Activated CD8-positive, alpha-beta memory T cell treated with anti-CD3 and anti-CD28 coated beads for 36 hours (primary cell): ENCODE measurements around the gene NOL11. TPM values are rescaled to one million over a fixed set of nuclear protein-coding genes. Genes with fewer than 3 reads are reported as not detected.

Experiments
- CTCF ChIA-PET: fragments of 350-600 bp; sonication (Branson Sonifier 250); formaldehyde crosslinking; loops from one replicate; lab custom pipeline; 2021; ENCODE audit warnings: antibody characterized with exemption; lab: Charles Lee
- POLR2A ChIA-PET: fragments of 350-600 bp; sonication (Branson Sonifier 250); formaldehyde crosslinking; loops from one replicate; lab custom pipeline; 2021; ENCODE audit warnings: antibody characterized with exemption; lab: Charles Lee
- total RNA-seq, 2 experiments: library from RNA; stranded (reverse); gene quantifications; one replicate each; pipeline ENCODE4 v1.2.3, GENCODE V29; 2021

The NOL11 gene
- total RNA-seq: 10 to 100 TPM; 99.2 to 99.9 TPM

- CTCF ChIA-PET: interaction anchor here (0.7 to 1.7 kb wide), 5 partner anchors 10 to 203 kb away, joined by 3 to 4 read pairs (median 3); partner anchors contain the start of gene BPTF
- POLR2A ChIA-PET: interaction anchor here (0.6 to 1.0 kb wide), 3 partner anchors 10 to 277 kb away, joined by 3 to 4 read pairs (median 3); no protein-coding TSS in a partner anchor
Observed at GRCh38 chr17:67717624-67718324, at the start of gene NOL11. NOL11 (plus strand) TSS chr17:67717936; CDS start chr17:67717948, 12 bp downstream.

GRCh38 chr17:67671493-67671892 is 46.2 kb upstream of the NOL11 start:
- CTCF ChIA-PET: no interaction called here
- POLR2A ChIA-PET: no interaction called here

GRCh38 chr17:67672592-67673335 is 45.0 kb upstream of the NOL11 start:
- POLR2A ChIA-PET: no interaction called here

GRCh38 chr17:67675481-67675880 is 42.3 kb upstream of the NOL11 start:
- CTCF ChIA-PET: no interaction called here
- POLR2A ChIA-PET: no interaction called here

More at GRCh38 chr17:67672592-67673335, 45.0 kb upstream of the NOL11 start:
- CTCF ChIA-PET: no interaction called here

GRCh38 chr17:67676305-67676704 is 41.4 kb upstream of the NOL11 start:
- ChIA-PET POLR2A (no interaction called here), CTCF (no interaction called here)

- ChIA-PET POLR2A (no interaction called here), CTCF (interaction anchor here (1.6 kb wide), 1 partner anchor 300 kb away, joined by 4 read pairs; no protein-coding TSS in a partner anchor)
Observed at GRCh38 chr17:67678414-67678813, 39.3 kb upstream of the NOL11 start.

- ChIA-PET POLR2A (no interaction called here), CTCF (interaction anchor here (0.6 to 1.6 kb wide), 2 partner anchors 301 to 306 kb away, joined by 3 to 4 read pairs; no protein-coding TSS in a partner anchor)
Observed at GRCh38 chr17:67679225-67679624, 38.5 kb upstream of the NOL11 start.

- CTCF ChIA-PET: interaction anchor here (1.6 kb wide), 1 partner anchor 301 kb away, joined by 4 read pairs; no protein-coding TSS in a partner anchor
- POLR2A ChIA-PET: no interaction called here
Observed at GRCh38 chr17:67679721-67680120, 38.0 kb upstream of the NOL11 start.

- ChIA-PET POLR2A (no interaction called here), CTCF (interaction anchor here (0.5 to 0.6 kb wide), 2 partner anchors 21 to 177 kb away, joined by 3 to 5 read pairs; no protein-coding TSS in a partner anchor)
Observed at GRCh38 chr17:67680445-67681224, 37.1 kb upstream of the NOL11 start.

- ChIA-PET CTCF (interaction anchor here (1.5 kb wide), 1 partner anchor 17 kb away, joined by 3 read pairs; no protein-coding TSS in a partner anchor), POLR2A (no interaction called here)
Observed at GRCh38 chr17:67682196-67682595, 35.5 kb upstream of the NOL11 start.

- CTCF ChIA-PET: no interaction called here
- POLR2A ChIA-PET: no interaction called here
Observed at GRCh38 chr17:67685351-67685750, 32.4 kb upstream of the NOL11 start.

GRCh38 chr17:67686241-67686640 is 31.5 kb upstream of the NOL11 start:
- ChIA-PET CTCF (interaction anchor here (1.0 kb wide), 1 partner anchor 312 kb away, joined by 4 read pairs; no protein-coding TSS in a partner anchor), POLR2A (interaction anchor here (0.5 kb wide), 1 partner anchor 128 kb away, joined by 3 read pairs; no protein-coding TSS in a partner anchor)

- ChIA-PET CTCF (interaction anchor here (1.1 to 1.8 kb wide), 3 partner anchors 212 to 312 kb away, joined by 3 to 4 read pairs (median 3); no protein-coding TSS in a partner anchor), POLR2A (no interaction called here)
Observed at GRCh38 chr17:67687511-67687910, 30.2 kb upstream of the NOL11 start.

- ChIA-PET CTCF (interaction anchor here (1.0 to 1.2 kb wide), 2 partner anchors 203 to 314 kb away, joined by 3 to 9 read pairs; no protein-coding TSS in a partner anchor), POLR2A (no interaction called here)
Observed at GRCh38 chr17:67689534-67690177, 28.1 kb upstream of the NOL11 start.

- ChIA-PET CTCF (interaction anchor here (1.6 kb wide), 1 partner anchor 319 kb away, joined by 6 read pairs; no protein-coding TSS in a partner anchor), POLR2A (no interaction called here)
Observed at GRCh38 chr17:67693811-67694210, 23.9 kb upstream of the NOL11 start.

GRCh38 chr17:67696347-67696746 is 21.4 kb upstream of the NOL11 start:
- CTCF ChIA-PET: no interaction called here
- POLR2A ChIA-PET: no interaction called here

- POLR2A ChIA-PET: no interaction called here
- CTCF ChIA-PET: no interaction called here
Observed at GRCh38 chr17:67696853-67697498, 20.8 kb upstream of the NOL11 start.
